Stimulated activated CD8-positive, alpha-beta memory T cell treated with anti-CD3 and anti-CD28 coated beads, Interleukin-7, amount 100 ng/mL, for 1 hour (primary cell): ENCODE data around the gene NUMA1.

Source experiments
- DNase-seq, 2 donors: peaks; one replicate each; pipeline ENCODE4 v3.0.0-alpha.2; 2020; ENCODE audit warnings: low read depth in 2 of 2

Gene NUMA1

GRCh38 chr11:72080326-72081183 is at the start of gene NUMA1, which contains the start of gene LRRC51:
TSS of gene NUMA1 (minus strand) at chr11:72080542. CDS start at chr11:72035943, 44,599 bp downstream.
TSS of gene LRRC51 (plus strand) at chr11:72080850. CDS start at chr11:72089084, 8,234 bp downstream.
- DNase-seq: peak; percentile 97 to 98

GRCh38 chr11:72129381-72129780 is 49.0 kb upstream of the NUMA1 start:
- DNase-seq: no peak

GRCh38 chr11:72127923-72128322 is 47.6 kb upstream of the NUMA1 start:
- no peak for DNase-seq

- DNase-seq: no peak
These were observed 45.6 kb upstream of the NUMA1 start for GRCh38 chr11:72125956-72126355.

DNA sequence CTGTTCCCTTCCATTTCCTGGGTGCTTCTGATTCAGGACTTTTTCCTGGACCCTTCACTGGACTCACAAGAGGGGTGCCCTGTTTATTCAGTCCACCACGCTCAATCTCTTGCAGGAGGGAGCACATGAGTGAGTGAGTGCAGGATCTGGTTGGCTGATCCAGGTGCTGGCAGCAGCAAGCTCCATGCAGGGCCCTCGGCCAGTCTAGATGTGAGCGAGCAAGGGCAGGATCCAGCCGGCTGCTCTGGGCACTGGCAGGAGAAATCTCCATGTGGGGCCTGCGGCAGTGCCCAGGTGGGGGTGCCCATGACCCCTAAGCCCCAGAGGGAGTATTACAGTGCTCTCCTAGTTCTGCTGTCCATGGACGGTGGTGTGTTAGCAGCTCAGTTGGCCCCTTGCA is 43.7 kb upstream of the NUMA1 start:
- DNase-seq: no peak

DNA sequence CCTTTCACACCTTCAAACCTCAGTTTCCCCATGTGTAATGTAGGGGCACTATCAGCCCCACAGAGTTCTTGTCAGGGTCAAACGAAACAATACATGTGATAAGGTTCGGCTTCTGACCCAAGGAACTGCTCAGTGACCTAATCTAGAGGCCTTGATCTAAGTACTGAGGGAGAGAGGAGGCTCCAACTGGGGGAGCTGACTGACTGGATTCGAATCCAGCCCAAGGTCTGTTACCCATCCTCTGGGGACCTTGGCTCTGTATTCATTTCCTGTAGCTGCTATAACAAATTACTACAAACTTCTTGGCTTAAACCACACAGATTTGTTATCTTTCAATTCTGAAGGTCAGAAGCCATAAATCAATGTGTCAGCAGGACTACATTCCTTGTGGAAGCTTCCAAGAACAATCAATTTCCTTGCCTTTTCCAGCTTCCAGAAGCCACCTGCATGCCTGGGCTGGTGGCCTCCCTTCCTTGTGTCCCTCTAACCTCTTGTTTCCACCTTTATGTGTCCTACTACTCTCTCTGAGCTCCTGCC is 42.8 kb upstream of the NUMA1 start:
- no peak for DNase-seq

GRCh38 chr11:72122607-72123006 is 42.3 kb upstream of the NUMA1 start:
- no peak for DNase-seq

- no peak for DNase-seq
These were observed 40.6 kb upstream of the NUMA1 start for GRCh38 chr11:72120930-72121329.

GRCh38 chr11:72119198-72119597 is 38.9 kb upstream of the NUMA1 start:
- no peak for DNase-seq

DNA sequence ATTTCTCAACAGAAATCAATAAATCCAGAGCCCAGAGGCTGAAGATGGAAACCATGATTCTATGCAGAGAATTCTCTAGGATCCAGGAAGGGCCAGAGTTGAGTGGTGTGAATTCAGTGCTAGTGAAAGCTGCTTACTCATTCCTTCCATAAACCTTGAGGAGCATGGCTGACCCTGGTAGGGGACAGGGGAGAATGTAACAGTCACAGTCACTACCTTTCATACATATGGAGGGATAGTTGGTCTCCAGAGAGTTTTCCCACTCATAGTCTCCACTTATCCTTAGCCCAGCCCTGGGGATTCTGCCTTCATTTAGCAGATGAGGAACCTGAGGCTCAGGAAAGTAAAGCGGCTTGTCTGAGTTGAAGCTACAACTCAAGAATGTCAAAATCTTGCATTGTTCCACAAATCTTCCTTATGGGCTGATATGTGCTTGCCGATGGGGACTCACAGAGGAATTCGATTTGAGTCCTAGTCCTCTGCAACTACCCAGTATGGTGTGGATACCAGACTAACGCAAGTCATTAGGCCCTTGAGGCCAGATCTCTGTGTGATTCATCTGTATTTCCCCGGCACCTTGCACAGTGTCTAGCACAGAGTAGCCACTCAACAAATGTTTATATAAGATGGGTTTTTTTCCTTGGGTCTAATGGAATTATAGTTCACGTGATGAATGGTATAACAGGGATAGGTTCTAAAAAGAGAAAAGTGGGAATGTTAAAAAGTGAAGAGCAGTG is 35.8 kb upstream of the NUMA1 start:
- no peak for DNase-seq

DNA sequence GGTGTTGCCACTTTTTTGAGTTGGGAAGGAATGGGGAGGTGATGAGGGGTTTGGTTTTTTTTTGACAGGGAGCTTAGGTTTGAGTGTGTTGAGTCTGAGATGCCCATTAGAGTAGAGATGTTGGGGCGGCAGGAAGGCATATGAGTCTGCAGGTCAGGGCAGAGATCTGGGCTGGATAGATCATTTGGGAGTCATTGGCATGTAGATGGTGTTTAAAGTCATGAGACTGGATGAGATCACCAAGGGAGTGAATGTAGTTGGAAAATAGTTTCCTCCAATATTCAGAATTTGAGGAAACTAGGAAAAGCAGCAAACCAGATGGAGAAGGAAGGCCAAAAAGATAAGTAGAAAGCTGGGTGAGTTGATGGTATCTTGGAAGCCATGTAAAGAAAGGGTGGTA is 34.2 kb upstream of the NUMA1 start:
- no peak for DNase-seq

- no peak for DNase-seq
These were observed 32.9 kb upstream of the NUMA1 start for GRCh38 chr11:72112978-72113808.

DNA sequence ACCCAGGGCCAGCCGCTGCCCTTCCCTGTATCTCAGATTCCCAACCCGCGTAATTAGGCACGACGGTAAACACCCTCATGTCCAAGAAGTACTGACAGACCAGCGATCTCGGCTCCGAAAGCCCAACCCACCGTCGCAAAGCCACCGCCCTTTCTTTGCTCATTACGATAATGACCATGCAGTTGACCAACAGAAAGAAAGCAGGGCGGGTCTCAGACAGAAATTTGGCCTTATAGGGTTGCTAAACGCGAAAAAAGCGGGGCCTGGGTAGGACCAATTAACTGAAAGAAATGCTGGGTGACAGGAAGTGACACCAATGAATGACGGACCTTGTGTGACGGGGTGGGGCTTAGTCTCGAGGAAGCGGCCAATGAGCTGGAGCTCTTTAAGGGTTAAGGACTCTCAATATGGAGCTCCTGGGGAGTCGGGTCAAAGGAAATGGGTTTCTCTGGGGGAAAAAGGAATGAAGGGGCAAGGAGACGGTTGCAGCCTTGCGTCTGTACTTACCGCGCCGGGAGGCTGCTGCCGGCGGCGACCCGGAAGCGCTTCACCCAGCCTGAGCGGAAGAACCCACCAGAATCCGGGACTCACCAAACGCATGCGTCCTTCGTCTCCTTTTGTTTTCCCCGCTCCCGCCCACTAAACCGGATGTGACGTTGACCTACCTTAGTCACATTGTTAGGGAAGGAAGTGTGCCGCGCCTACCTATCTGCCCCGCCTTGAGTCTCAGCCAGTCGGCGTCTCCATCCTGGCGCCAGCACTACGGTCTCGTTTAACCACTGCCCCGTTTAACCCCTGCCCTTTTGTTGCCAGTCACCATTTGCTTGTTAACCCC is 32.0 kb upstream of the NUMA1 start, which contains the start of gene ANAPC15:
ANAPC15 (minus strand) TSS at position 553 of the 835 bp plus-strand sequence. CDS start 1,419 bp downstream, outside the sequence.
- DNase-seq: peak; percentile 94 to 96

DNA sequence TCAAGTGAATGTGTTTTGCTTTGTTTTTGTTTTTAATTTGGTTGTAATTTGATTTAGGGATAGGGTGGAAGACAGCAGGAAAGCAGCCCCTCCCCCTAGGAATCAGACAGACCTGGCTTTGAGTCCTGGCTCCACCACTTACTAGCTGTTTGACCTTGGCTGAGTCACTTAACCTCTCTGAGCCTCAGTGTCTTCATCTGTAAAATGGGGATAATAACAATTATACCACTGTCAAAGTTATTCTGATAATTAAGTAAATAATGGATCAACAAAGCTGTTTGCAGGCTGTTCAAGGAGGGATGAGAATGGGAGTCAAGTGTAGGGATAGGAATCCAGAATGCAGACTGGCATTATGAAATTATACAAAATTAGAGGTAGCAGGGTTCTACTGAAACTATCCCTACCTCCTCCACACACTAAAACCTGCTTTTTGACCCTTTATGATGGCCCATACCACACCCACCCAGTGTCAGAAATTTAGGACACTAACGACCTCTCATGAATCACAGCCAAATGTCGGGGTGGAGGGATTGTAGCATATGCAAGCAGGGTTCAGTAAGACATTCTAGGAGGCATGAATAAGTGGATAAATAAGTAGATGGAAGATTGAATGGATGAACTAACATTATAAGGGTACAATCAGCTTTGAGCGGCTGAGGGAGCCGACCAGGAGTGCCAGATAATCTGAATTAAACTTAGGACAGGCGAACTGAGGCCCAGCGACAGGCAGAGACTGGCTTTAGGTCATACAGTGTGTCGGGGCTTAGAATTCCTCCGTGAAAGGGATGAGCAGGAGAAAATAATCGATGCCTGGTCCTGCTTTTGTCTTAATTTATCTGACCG is 31.2 kb upstream of the NUMA1 start:
- no peak for DNase-seq

GRCh38 chr11:72105888-72106287 is 25.5 kb upstream of the NUMA1 start, which contains the start of gene TOMT:
TSS of gene TOMT (plus strand) at chr11:72105924. CDS start at chr11:72105952, 28 bp downstream.
- no peak for DNase-seq

- DNase-seq: no peak
These were observed 23.4 kb upstream of the NUMA1 start for GRCh38 chr11:72103754-72104167.

DNA sequence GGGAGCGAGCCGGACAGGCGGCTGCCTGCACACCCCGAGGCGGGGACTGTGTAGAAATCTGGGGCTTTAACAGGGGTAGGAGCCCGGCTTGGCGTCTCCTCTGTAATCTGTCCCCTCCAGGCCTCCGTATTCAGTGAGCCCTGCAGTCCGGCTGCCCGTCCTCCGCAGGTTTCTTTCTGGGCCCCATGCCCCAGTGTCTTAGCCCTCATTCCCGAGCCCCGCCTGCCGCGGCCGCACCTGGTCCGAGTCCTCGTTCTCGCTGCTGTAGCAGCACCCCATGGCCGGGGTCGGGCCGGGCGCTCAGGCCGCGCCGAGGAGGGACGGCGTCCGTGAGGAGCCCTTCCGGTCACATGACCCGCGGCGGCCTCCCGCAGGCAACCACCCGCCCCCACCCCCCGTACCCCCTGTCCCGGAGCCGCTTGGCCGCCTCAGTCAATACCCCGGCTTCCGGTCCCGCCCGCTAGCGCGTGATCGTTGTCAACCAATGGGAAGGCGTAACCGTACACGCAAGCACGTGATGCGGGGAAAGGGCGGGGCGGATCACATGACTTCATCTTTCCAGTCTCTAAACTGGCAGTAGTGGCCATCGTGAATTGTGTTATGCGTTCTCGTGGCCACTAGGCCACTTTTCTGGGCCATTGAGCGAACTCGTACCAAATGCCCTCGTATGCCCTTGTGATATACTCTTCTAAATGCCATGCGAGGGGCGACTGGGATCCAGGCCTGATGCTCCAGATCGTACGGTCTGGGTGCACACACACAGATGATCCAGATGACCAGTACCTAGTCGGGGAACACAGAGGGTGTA is 22.8 kb upstream of the NUMA1 start, which contains the start of gene LAMTOR1:
LAMTOR1 (minus strand) TSS at position 352 of the 808 bp plus-strand sequence; CDS start at position 279, 73 bp downstream.
- peak; percentile 94 to 97 for DNase-seq

- no peak for DNase-seq
These were observed 22.2 kb upstream of the NUMA1 start for GRCh38 chr11:72102631-72102945.

GRCh38 chr11:72102162-72102561 is 21.8 kb upstream of the NUMA1 start:
- DNase-seq: no peak
